SU-DHL-6 (cell line): Measurements from ENCODE around the gene LGR6.

Experiments
- H2AFZ ChIP-seq: fragments of 200-600 bp; sonication (generic); 2 replicates; pipeline ENCODE4 v1.6.1; 2014; ENCODE audit warnings: low read depth, mild to moderate bottlenecking, moderate library complexity, mixed read lengths, antibody characterized with exemption, low read length; ENCODE audit not compliant: severe bottlenecking
- H3F3A ChIP-seq: fragments of 200-600 bp; shearing (Covaris generic); 2 replicates; pipeline ENCODE4 v1.6.0; 2016; ENCODE audit warnings: antibody characterized with exemption, mild to moderate bottlenecking; ENCODE audit not compliant: insufficient read depth
- H3K27ac ChIP-seq: fragments of 200-600 bp; sonication (generic); 2 replicates; pipeline ENCODE4 v1.5.1; 2016; ENCODE audit warnings: low read depth, mild to moderate bottlenecking, low read length, moderate library complexity, mixed read lengths
- H3K27me3 ChIP-seq: fragments of 200-600 bp; sonication (generic), shearing (Covaris generic); 2 replicates; pipeline ENCODE4 v1.6.0; 2014; ENCODE audit warnings: mild to moderate bottlenecking, low read length
- H3K36me3 ChIP-seq: fragments of 200-600 bp; sonication (generic); 2 replicates; pipeline ENCODE4 v1.6.1; 2014; ENCODE audit warnings: mild to moderate bottlenecking, low read length, mixed read lengths
- H3K4me2 ChIP-seq: fragments of 300-600, 200-600 bp; shearing (Covaris generic), sonication (generic); 2 replicates; pipeline ENCODE4 v1.6.0; 2014; ENCODE audit warnings: low read length, low read depth, mild to moderate bottlenecking; ENCODE audit not compliant: poor library complexity, severe bottlenecking
- H3K4me3 ChIP-seq: fragments of 200-600 bp; sonication (generic); 2 replicates; pipeline ENCODE4 v1.5.1; 2014; ENCODE audit warnings: antibody characterized with exemption, low read length, mild to moderate bottlenecking, mixed read lengths; ENCODE audit not compliant: insufficient read depth, poor library complexity, severe bottlenecking
- H3K79me2 ChIP-seq: fragments of 200-600 bp; sonication (generic); 2 replicates; pipeline ENCODE4 v1.6.1; 2014; ENCODE audit warnings: mild to moderate bottlenecking, low read length, moderate library complexity; ENCODE audit not compliant: insufficient read depth
- H3K9ac ChIP-seq: fragments of 200-600 bp; sonication (generic); 2 replicates; pipeline ENCODE4 v1.7.0; 2014; ENCODE audit warnings: mild to moderate bottlenecking, low read length
- H3K9me2 ChIP-seq: fragments of 200-600 bp; sonication (generic); replicated peaks from 2 replicates; pipeline ENCODE4 v1.6.1; 2014; ENCODE audit warnings: low read length; ENCODE audit not compliant: insufficient read depth
- H3K9me3 ChIP-seq: fragments of 200-600 bp; sonication (generic); 2 replicates; pipeline ENCODE4 v1.6.1; 2014; ENCODE audit warnings: low read length, mixed read lengths; ENCODE audit not compliant: insufficient read depth
- H4K20me1 ChIP-seq: fragments of 200-600 bp; sonication (generic); 2 replicates; pipeline ENCODE4 v1.6.1; 2014; ENCODE audit warnings: low read depth, mild to moderate bottlenecking, antibody characterized with exemption, low read length, moderate library complexity, mixed read lengths
- EZH2phosphoT487 ChIP-seq: fragments of 200-600 bp; sonication (generic), shearing (Covaris generic); conservative IDR thresholded peaks from 2 replicates; pipeline ENCODE4 v1.6.1; 2018; ENCODE audit warnings: mild to moderate bottlenecking, antibody characterized with exemption, low read length, moderate library complexity, mixed read lengths
- TF ChIP-seq, protein P1 (sequence below): fragments of 200-600 bp; sonication (generic); IDR thresholded peaks from one replicate; pipeline ENCODE4 v1.5.1; 2017; ENCODE audit warnings: antibody characterized with exemption, mild to moderate bottlenecking, low read length, moderate library complexity; ENCODE audit not compliant: insufficient read depth, poor library complexity, severe bottlenecking

LGR6 gene

DNA sequence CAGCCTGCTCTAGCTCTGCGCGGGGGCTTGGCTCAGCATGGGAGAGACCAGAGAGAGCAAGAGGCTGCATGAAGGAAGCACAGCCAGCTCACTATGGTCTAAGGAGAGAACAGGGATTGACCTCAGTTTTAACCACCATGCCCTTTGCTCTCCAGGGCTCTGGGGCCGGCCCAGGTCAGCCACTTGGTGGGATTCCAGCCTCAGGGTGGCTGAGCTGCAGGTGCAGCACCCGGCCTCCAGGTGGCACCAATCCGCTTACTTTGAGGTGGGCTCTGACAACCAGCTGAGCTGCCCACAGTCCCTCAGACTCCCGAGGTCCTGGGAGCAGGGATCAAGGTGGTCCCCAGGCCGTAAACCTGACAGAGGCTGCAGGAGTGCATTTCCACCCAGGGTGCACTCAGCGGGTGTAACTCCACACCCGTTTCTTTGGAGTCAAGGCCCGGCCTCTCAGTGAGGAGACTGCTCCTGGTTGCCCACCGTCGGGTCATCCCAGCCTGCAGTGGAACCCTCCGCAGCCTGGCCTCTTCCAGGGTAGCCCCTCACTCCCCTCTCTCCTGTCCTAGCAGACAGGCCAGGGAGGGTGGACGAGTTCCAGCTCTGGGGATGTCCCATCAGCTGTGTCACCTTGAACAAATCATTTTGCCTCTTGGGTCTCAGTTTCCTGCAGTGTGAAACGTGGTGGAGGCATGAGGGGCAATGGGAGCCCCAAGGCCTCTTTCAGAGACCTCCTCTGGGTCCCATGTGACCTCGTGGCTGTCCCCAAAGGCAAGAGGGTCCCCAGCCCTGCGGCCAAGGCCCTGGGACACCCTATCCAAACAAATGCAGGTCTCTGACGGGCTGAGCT, 607 bp upstream of the LGR6 start:
- Histone ChIP-seq H3K36me3 (no peaks in the 10 kb centered on the region), H3K4me2 (no peak overlapping the region), H2AFZ (no peak overlapping the region), H3K9me3 (no peaks in the 10 kb centered on the region), H3K27me3 (no peaks in the 10 kb centered on the region), H3K9ac (no peak overlapping the region), H3K27ac (no peak overlapping the region), H3K9me2 (no peaks in the 10 kb centered on the region), H4K20me1 (no peaks in the 10 kb centered on the region), H3F3A (no peaks in the 10 kb centered on the region), H3K4me3 (no peak overlapping the region), H3K79me2 (no peaks in the 10 kb centered on the region)
- no peak for TF ChIP-seq EZH2phosphoT487
- TF ChIP-seq, protein P1, sequence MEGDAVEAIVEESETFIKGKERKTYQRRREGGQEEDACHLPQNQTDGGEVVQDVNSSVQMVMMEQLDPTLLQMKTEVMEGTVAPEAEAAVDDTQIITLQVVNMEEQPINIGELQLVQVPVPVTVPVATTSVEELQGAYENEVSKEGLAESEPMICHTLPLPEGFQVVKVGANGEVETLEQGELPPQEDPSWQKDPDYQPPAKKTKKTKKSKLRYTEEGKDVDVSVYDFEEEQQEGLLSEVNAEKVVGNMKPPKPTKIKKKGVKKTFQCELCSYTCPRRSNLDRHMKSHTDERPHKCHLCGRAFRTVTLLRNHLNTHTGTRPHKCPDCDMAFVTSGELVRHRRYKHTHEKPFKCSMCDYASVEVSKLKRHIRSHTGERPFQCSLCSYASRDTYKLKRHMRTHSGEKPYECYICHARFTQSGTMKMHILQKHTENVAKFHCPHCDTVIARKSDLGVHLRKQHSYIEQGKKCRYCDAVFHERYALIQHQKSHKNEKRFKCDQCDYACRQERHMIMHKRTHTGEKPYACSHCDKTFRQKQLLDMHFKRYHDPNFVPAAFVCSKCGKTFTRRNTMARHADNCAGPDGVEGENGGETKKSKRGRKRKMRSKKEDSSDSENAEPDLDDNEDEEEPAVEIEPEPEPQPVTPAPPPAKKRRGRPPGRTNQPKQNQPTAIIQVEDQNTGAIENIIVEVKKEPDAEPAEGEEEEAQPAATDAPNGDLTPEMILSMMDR, result peak; percentile 78

GRCh38 chr1:202194328-202194648, 689 bp downstream of the LGR6 start:
- Histone ChIP-seq H3K27me3 (no peaks in the 10 kb centered on the region), H3K9me2 (no peaks in the 10 kb centered on the region), H4K20me1 (no peaks in the 10 kb centered on the region), H3K9ac (no peak overlapping the region), H3F3A (no peaks in the 10 kb centered on the region), H3K27ac (no peak overlapping the region), H3K9me3 (no peaks in the 10 kb centered on the region), H3K79me2 (no peaks in the 10 kb centered on the region), H3K4me2 (no peak overlapping the region), H3K36me3 (no peaks in the 10 kb centered on the region), H2AFZ (no peak overlapping the region), H3K4me3 (no peak overlapping the region)
- TF ChIP-seq, protein P1, result no peak
- TF ChIP-seq EZH2phosphoT487, result no peak

- no peak overlapping the region for H3K27ac ChIP-seq
Observed at GRCh38 chr1:202197653-202198365, 4.2 kb downstream of the LGR6 start.

More at GRCh38 chr1:202197653-202198365, 4.2 kb downstream of the LGR6 start:
- H4K20me1 ChIP-seq, result no peaks in the 10 kb centered on the region
- no peaks in the 10 kb centered on the region for H3F3A ChIP-seq
- no peaks in the 10 kb centered on the region for H3K27me3 ChIP-seq
- no peaks in the 10 kb centered on the region for H3K36me3 ChIP-seq
- H2AFZ ChIP-seq, result no peak overlapping the region
- no peaks in the 10 kb centered on the region for H3K9me2 ChIP-seq
- H3K4me3 ChIP-seq, result no peak overlapping the region
- no peaks in the 10 kb centered on the region for H3K79me2 ChIP-seq
- H3K9me3 ChIP-seq, result no peaks in the 10 kb centered on the region
- H3K9ac ChIP-seq, result no peak overlapping the region
- TF ChIP-seq, protein P1, result no peak
- no peak for TF ChIP-seq EZH2phosphoT487
- no peak overlapping the region for H3K4me2 ChIP-seq
